Panc1 (cell line): ENCODE results near the gene ENPP6. TPM values are rescaled to one million over a fixed set of nuclear protein-coding genes. Genes with fewer than 3 reads are reported as not detected.

ENCODE experiments used
- ATAC-seq: fragments of 200-7000 bp; cut with Tn5 transposase; 2 replicates; pipeline ENCODE4 v1.9.1; 2020; ENCODE audit warnings: mild to moderate bottlenecking, moderate library complexity
- BruUV-seq: library from RNA; stranded (reverse); fragments of 400-500 nt; replicated peaks from 2 replicates; lab custom pipeline; 2021; lab: Mats Ljungman, UMichigan
- CTCF ChIA-PET: fragments of 300-600 bp; sonication (Branson Sonifier 250); formaldehyde crosslinking; loops from one replicate; lab custom pipeline; 2022; ENCODE audit warnings: antibody characterized with exemption; lab: Charles Lee
- POLR2A ChIA-PET: fragments of 300-600 bp; sonication (Branson Sonifier 250); formaldehyde crosslinking; loops from one replicate; lab custom pipeline; 2022; ENCODE audit warnings: antibody characterized with exemption; lab: Charles Lee
- DNase-seq: peaks from one replicate; pipeline ENCODE4 v3.0.0-alpha.2; 2010; ENCODE audit warnings: low read depth, low spot score
- H3K27ac ChIP-seq: 2 replicates; pipeline ENCODE4 v1.5.1; 2011; ENCODE audit warnings: mild to moderate bottlenecking, low read length, inconsistent platforms
- H3K27me3 ChIP-seq: fragments of 200-500 bp; sonication (Bioruptor generic); 2 replicates; pipeline ENCODE4 v1.6.0; 2014; ENCODE audit warnings: low read length, inconsistent platforms; ENCODE audit not compliant: control insufficient read depth, insufficient read depth
- H3K36me3 ChIP-seq: fragments of 200-500 bp; sonication (Bioruptor generic); 2 replicates; pipeline ENCODE4 v1.5.1; 2014; ENCODE audit warnings: inconsistent platforms, mild to moderate bottlenecking, low read length, moderate library complexity; ENCODE audit not compliant: control insufficient read depth, insufficient read depth
- H3K4me1 ChIP-seq: 2 replicates; pipeline ENCODE4 v1.5.1; 2011; ENCODE audit warnings: inconsistent platforms, mild to moderate bottlenecking, low read length, moderate library complexity; ENCODE audit not compliant: control insufficient read depth, insufficient read depth
- H3K4me3 ChIP-seq, 2 experiments: 2 replicates each; pipeline ENCODE4 v1.5.1; 2011 to 2012; ENCODE audit warnings: low read depth in 2 of 2, low read length in 2 of 2, mild to moderate bottlenecking in 2 of 2, inconsistent platforms in 1 of 2, moderate library complexity in 1 of 2
- H3K9me3 ChIP-seq: fragments of 200-500 bp; sonication (Bioruptor generic); 2 replicates; pipeline ENCODE4 v1.5.1; 2014; ENCODE audit warnings: low read depth, mild to moderate bottlenecking, inconsistent platforms, low read length, moderate library complexity; ENCODE audit not compliant: control insufficient read depth, insufficient read depth
- POLR2AphosphoS5 ChIP-seq: IDR thresholded peaks from 2 replicates; pipeline ENCODE4 v1.6.1; 2012; ENCODE audit warnings: mild to moderate bottlenecking, low read depth, low read length, moderate library complexity
- SIN3A ChIP-seq: IDR thresholded peaks from 2 replicates; pipeline ENCODE4 v1.6.1; 2012; ENCODE audit warnings: low read depth, mild to moderate bottlenecking, low read length, moderate library complexity, borderline replicate concordance; ENCODE audit not compliant: insufficient read depth
- TCF7L2 ChIP-seq: IDR thresholded peaks from 2 replicates; pipeline ENCODE4 v1.6.1; 2011; ENCODE audit warnings: mild to moderate bottlenecking, low read depth, low read length, inconsistent platforms
- in situ Hi-C: cut with HindIII; loops from 2 replicates; pipeline ENCODE4 v1.10.0; 2016; ENCODE audit warnings: low sequenced_read_pairs, low pct_unique_long_range_greater_than_20kb
- intact Hi-C: fragments of 100-400 bp; cut with micrococcal nuclease; formaldehyde crosslinking; loops from one replicate; pipeline ENCODE4 v1.10.0; 2022; ENCODE audit not compliant: unreplicated experiment
- total RNA-seq: library from RNA; stranded (reverse); gene quantifications from one replicate; pipeline ENCODE4 v1.2.1, GENCODE V29; 2021; ENCODE audit not compliant: unreplicated experiment
- TF ChIP-seq, protein P1 (sequence below), 2 experiments: IDR thresholded peaks; 2 replicates each; pipeline ENCODE4 v1.6.1; 2011 to 2012; ENCODE audit warnings: low read depth in 2 of 2, control low read depth in 1 of 2, low read length in 1 of 2, mild to moderate bottlenecking in 1 of 2, moderate library complexity in 1 of 2; ENCODE audit not compliant: insufficient read depth in 1 of 2
- TF ChIP-seq, protein P2 (sequence below): fragments of 450-650 bp; IDR thresholded peaks from 2 replicates; pipeline ENCODE4 v1.5.1; 2017; ENCODE audit warnings: mild to moderate bottlenecking

The ENPP6 gene
- total RNA-seq, 1 experiment from 2014 or later = not detected

DNA sequence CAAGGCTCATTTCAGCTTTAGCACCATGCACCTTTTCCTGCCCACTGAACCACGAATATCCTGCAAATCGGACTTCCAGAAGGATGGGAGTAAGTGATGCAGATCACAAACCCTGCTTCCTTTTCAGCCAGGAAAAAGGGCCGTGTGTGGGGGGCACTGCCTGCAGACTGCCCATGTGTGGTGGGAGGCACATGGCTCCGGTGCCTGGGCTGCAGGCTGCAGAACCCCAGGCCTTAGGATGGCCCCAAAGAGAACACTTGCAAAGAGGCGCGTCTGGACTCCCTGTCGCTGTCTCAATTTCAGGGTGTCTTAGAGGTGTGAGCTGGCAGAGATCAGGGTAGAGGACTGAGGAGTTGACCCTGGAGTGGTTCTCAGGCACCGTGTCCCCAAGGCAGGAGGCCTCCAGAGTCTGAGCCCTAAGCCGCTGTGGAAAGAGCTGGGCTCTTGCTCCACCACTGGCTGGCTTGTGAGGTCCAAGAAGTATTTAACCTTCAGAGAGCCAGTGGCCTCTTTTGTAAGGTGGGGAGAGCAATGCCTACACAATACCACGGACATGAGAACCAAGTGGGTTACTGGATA, 97.0 kb downstream of the ENPP6 start:
- intact Hi-C loops = no loop called here
- DNase-seq = no peak
- no peak overlapping the region for H3K4me3 ChIP-seq
- POLR2A ChIA-PET = no interaction called here
- no peaks in the 10 kb centered on the region for H3K9me3 ChIP-seq
- CTCF ChIA-PET = no interaction called here
- no peak for ATAC-seq
- H3K27me3 ChIP-seq = peaks cover 3% of the 10 kb centered on the region
- BruUV-seq = no TSS peak
- TF ChIP-seq TCF7L2 (no peak), POLR2AphosphoS5 (no peak), SIN3A (no peak)
- TF ChIP-seq, protein P1, sequence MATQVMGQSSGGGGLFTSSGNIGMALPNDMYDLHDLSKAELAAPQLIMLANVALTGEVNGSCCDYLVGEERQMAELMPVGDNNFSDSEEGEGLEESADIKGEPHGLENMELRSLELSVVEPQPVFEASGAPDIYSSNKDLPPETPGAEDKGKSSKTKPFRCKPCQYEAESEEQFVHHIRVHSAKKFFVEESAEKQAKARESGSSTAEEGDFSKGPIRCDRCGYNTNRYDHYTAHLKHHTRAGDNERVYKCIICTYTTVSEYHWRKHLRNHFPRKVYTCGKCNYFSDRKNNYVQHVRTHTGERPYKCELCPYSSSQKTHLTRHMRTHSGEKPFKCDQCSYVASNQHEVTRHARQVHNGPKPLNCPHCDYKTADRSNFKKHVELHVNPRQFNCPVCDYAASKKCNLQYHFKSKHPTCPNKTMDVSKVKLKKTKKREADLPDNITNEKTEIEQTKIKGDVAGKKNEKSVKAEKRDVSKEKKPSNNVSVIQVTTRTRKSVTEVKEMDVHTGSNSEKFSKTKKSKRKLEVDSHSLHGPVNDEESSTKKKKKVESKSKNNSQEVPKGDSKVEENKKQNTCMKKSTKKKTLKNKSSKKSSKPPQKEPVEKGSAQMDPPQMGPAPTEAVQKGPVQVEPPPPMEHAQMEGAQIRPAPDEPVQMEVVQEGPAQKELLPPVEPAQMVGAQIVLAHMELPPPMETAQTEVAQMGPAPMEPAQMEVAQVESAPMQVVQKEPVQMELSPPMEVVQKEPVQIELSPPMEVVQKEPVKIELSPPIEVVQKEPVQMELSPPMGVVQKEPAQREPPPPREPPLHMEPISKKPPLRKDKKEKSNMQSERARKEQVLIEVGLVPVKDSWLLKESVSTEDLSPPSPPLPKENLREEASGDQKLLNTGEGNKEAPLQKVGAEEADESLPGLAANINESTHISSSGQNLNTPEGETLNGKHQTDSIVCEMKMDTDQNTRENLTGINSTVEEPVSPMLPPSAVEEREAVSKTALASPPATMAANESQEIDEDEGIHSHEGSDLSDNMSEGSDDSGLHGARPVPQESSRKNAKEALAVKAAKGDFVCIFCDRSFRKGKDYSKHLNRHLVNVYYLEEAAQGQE (IDR thresholded peaks at IDR 0.05; ENCODE audit: insufficient read depth in 1 of 2, low read depth in 2 of 2, low read length in 1 of 2) = no peak
- TF ChIP-seq, protein P2, sequence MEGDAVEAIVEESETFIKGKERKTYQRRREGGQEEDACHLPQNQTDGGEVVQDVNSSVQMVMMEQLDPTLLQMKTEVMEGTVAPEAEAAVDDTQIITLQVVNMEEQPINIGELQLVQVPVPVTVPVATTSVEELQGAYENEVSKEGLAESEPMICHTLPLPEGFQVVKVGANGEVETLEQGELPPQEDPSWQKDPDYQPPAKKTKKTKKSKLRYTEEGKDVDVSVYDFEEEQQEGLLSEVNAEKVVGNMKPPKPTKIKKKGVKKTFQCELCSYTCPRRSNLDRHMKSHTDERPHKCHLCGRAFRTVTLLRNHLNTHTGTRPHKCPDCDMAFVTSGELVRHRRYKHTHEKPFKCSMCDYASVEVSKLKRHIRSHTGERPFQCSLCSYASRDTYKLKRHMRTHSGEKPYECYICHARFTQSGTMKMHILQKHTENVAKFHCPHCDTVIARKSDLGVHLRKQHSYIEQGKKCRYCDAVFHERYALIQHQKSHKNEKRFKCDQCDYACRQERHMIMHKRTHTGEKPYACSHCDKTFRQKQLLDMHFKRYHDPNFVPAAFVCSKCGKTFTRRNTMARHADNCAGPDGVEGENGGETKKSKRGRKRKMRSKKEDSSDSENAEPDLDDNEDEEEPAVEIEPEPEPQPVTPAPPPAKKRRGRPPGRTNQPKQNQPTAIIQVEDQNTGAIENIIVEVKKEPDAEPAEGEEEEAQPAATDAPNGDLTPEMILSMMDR = no peak
- H3K27ac ChIP-seq = no peak overlapping the region
- no peaks in the 10 kb centered on the region for H3K4me1 ChIP-seq
- no peaks in the 10 kb centered on the region for H3K36me3 ChIP-seq
- in situ Hi-C loops = no loop called here

GRCh38 chr4:184117662-184118199, 99.9 kb downstream of the ENPP6 start:
- in situ Hi-C loops = no loop called here
- ATAC-seq (no peak; the same call in 1 of the 2 replicates), DNase-seq (no peak)
- no peaks in the 10 kb centered on the region for H3K36me3 ChIP-seq
- no TSS peak for BruUV-seq
- intact Hi-C loops = no loop called here
- no peaks in the 10 kb centered on the region for H3K9me3 ChIP-seq
- ChIA-PET POLR2A (no interaction called here), CTCF (no interaction called here)
- H3K4me1 ChIP-seq = no peaks in the 10 kb centered on the region
- TF ChIP-seq TCF7L2 = no peak
- H3K27ac ChIP-seq = no peak overlapping the region
- no peaks in the 10 kb centered on the region; the same call in 1 of the 2 replicates for H3K27me3 ChIP-seq
- H3K4me3 ChIP-seq = no peak overlapping the region

- ATAC-seq (no peak), DNase-seq (no peak)
- H3K4me1 ChIP-seq = no peaks in the 10 kb centered on the region
- BruUV-seq = no TSS peak
- ChIA-PET CTCF (interaction anchor here (0.5 kb wide), 1 partner anchor 439 kb away, joined by 3 read pairs; no protein-coding TSS in a partner anchor), POLR2A (interaction anchor here (0.6 kb wide), 1 partner anchor 741 kb away, joined by 8 read pairs; no protein-coding TSS in a partner anchor)
- in situ Hi-C loops (no loop called here), intact Hi-C loops (no loop called here)
- no peak overlapping the region for H3K27ac ChIP-seq
- TF ChIP-seq SIN3A (no peak), TCF7L2 (no peak), POLR2AphosphoS5 (no peak)
- TF ChIP-seq, protein P2 = no peak
- TF ChIP-seq, protein P1 (IDR thresholded peaks at IDR 0.05; ENCODE audit: insufficient read depth in 1 of 2, low read depth in 2 of 2, low read length in 1 of 2) = no peak
- H3K27me3 ChIP-seq = no peaks in the 10 kb centered on the region
- H3K36me3 ChIP-seq = no peaks in the 10 kb centered on the region
- no peaks in the 10 kb centered on the region for H3K9me3 ChIP-seq
- H3K4me3 ChIP-seq = no peak overlapping the region
Observed at GRCh38 chr4:184115399-184115798, 102.3 kb downstream of the ENPP6 start.
